Adipose tissue (tissue), 3 donors: ENCODE data around the gene NIPAL3. TPM values are rescaled to one million over a fixed set of nuclear protein-coding genes. Genes with fewer than 3 reads are reported as not detected.
"Not testable (repeated sequence)": the region's sequence is repeated elsewhere in the genome, so short reads cannot be mapped to it uniquely, and the experiment has no call there.

Experiments used
- H3K27ac ChIP-seq: one replicate; pipeline ENCODE4 v1.5.1; 2013; ENCODE audit warnings: low read depth, low read length
- WGBS, 3 donors: extraction: QIAGEN DNeasy Blood & Tissue Kit; methylation state at CpG; one replicate each; pipeline ENCODE4 v1.1.7; 2013; 5-methylcytosine and 5-hydroxymethylcytosine counted together
- polyA plus RNA-seq, 3 donors: library from polyadenylated mRNA; stranded (reverse); fragments of 200-250 nt; gene quantifications; one replicate each; pipeline ENCODE4 v1.2.3, GENCODE V29; 2013
- donor health status: healthy with polysubstance abuse.
- donor health status: Bipolar disorder and iron deficiency.
- donor health status: healthy.

NIPAL3 gene
- polyA plus RNA-seq, 3 donors = 5.4 to 10.4 (median 7.6) TPM

GRCh38 chr1:24475700-24476099 lies 60.1 kb downstream of the NIPAL3 start:
- 57 to 81% (median 77%) methylated on average over 4 of the region's 4 CpGs for WGBS, 3 donors
- no peak overlapping the region for H3K27ac ChIP-seq

- 33 to 82% (median 79%) methylated on average over 2 of the region's 2 CpGs for WGBS, 3 donors
Observed at GRCh38 chr1:24476571-24476970, 61.0 kb downstream of the NIPAL3 start.

GRCh38 chr1:24477309-24477708 lies 61.7 kb downstream of the NIPAL3 start:
- WGBS, 3 donors = 81 to 89% (median 81%) methylated on average over 4 of the region's 4 CpGs
- H3K27ac ChIP-seq = no peak overlapping the region

More at GRCh38 chr1:24476571-24476970, 61.0 kb downstream of the NIPAL3 start:
- H3K27ac ChIP-seq = no peak overlapping the region

GRCh38 chr1:24481101-24481500 lies 65.5 kb downstream of the NIPAL3 start:
- 40 to 59% (median 44%) methylated on average over 2 of the region's 2 CpGs for WGBS, 3 donors
- H3K27ac ChIP-seq = no peak overlapping the region

GRCh38 chr1:24481843-24482610 lies 66.4 kb downstream of the NIPAL3 start:
- H3K27ac ChIP-seq = no peak overlapping the region
- 89 to 90% (median 89%) methylated on average over 16 of the region's 16 CpGs for WGBS, 3 donors

DNA sequence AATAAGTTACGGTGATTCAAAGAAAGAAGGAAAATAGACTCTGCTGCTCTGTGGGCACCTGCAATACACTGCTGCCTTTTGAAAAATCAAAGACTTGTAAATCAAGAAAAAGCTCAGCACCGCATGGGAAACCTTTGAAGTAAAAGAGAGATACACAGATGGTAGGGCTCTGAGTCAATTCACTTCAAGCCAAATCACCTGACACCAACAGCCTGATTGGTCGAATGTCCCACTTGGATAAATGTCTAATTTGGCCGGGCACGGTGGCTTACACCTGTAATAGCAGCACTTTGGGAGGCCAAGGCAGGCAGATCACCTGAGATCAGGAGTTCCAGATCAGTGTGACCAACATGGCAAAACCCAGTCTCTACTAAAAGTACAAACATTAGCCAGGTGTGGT lies 67.8 kb downstream of the NIPAL3 start:
- WGBS, 3 donors = 45 to 93% (median 89%) methylated on average over 5 of the region's 5 CpGs
- H3K27ac ChIP-seq = no peak overlapping the region

DNA sequence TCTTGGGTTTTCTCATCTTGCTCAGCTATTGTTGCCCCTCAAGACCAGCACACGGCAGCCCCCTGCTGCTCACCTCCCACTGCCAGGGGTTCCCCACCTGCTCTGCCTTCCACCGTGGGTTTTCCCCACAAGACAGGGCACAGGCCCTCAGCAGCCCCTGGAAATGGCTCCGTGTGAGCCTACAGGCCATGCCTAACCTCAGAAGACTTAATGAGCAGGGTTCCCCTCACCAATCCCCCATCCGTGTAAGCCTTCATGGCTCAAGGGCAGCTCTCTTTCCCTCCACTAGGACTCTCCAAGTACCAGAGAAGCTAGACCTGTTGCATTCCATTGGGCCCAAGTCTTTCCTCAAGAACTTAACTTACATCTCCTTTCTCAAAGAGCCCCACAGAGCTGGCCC lies 68.6 kb downstream of the NIPAL3 start:
- H3K27ac ChIP-seq = no peak overlapping the region
- 67 to 86% (median 80%) methylated on average over 4 of the region's 4 CpGs for WGBS, 3 donors

- 79 to 88% (median 84%) methylated on average over 7 of the region's 7 CpGs for WGBS, 3 donors
- no peak overlapping the region for H3K27ac ChIP-seq
Observed at GRCh38 chr1:24486331-24487065, 70.9 kb downstream of the NIPAL3 start.

DNA sequence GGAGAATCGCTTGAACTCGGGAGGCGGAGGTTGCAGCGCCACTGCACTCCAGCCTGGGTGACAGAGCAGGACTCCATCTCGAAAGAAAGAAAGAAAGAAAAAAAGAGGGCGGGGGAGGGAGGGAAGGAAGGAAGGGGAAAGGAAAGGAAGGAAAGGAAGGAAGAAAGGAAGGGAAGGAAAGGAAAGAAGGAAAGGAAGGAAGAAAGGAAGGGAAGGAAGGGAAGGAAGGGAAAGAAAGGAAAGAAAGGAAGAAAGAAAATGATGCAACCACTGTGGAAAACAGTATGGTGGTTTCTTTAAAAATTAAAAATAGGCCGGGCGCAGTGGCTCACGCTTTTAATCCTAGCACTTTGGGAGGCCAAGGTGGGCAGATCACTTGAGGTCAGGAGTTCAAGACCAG lies 71.9 kb downstream of the NIPAL3 start:
- no peak overlapping the region for H3K27ac ChIP-seq
- 91 to 93% (median 91%) methylated on average over 9 of the region's 9 CpGs for WGBS, 3 donors

GRCh38 chr1:24488159-24488558 lies 72.6 kb downstream of the NIPAL3 start:
- 92 to 93% (median 93%) methylated on average over 7 of the region's 7 CpGs for WGBS, 3 donors
- not testable (repeated sequence) for H3K27ac ChIP-seq

DNA sequence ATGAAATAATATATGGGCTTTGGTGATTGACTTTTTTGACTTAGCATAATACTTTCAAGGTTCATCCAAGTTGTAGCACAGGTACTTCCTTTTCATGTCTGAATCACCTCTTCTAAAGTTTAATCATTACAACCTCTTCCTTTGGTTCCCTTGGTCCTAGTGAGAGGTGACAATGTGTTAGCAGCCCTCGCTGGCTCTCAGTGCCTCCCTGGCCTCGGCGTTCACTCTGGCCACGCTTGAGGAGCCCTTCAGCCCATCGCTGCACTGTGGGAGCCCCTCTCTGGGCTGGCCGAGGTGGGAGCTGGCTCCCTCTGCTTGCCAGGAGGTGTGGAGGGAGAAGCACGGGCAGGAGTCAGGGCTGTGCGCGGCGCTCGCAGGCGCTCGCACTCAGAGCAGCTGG lies 74.1 kb downstream of the NIPAL3 start:
- H3K27ac ChIP-seq = no peak overlapping the region
- 94 to 97% (median 96%) methylated on average over 13 of the region's 13 CpGs for WGBS, 3 donors

DNA sequence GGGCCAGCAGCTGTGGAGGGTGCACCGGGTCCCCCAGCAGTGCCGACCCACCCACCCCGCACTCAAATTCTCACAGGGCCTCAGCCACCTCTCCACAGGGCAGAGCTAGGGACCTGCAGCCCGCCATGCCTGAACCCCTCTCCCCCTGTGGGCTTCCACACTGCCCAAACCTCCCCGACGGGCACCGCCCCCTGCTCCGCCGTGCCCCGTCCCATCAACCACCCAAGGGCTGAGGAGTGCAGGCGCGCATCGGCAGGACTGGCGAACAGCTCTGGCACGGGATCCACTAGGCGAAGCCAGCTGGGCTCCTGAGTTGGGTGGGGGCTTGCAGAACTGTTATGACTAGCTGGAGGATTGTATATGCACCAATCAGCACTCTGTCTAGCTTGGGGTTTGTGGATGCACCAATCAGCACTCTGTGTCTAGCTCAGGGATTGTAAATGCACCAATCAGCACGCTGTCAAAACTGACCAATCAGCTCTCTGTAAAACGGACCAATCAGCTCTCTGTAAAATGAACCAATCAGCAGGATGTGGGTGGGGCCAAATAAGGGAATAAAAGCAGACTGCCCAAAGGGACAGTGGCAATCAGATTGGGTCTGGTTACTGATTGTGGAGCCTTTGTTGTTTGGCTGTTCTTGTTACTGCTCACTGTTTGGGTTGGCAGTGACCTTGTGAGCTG lies 74.6 kb downstream of the NIPAL3 start:
- no peak overlapping the region for H3K27ac ChIP-seq
- WGBS, 3 donors = 97 to 99% (median 97%) methylated on average over 18 of the region's 18 CpGs

GRCh38 chr1:24491577-24492360 lies 76.2 kb downstream of the NIPAL3 start:
- WGBS, 3 donors = 55 to 56% (median 55%) methylated on average over 15 of the region's 15 CpGs
- no peak overlapping the region for H3K27ac ChIP-seq

GRCh38 chr1:24492935-24493334 lies 77.3 kb downstream of the NIPAL3 start:
- H3K27ac ChIP-seq = not testable (repeated sequence)
- WGBS, 3 donors = 91 to 93% (median 92%) methylated on average over 9 of the region's 9 CpGs

DNA sequence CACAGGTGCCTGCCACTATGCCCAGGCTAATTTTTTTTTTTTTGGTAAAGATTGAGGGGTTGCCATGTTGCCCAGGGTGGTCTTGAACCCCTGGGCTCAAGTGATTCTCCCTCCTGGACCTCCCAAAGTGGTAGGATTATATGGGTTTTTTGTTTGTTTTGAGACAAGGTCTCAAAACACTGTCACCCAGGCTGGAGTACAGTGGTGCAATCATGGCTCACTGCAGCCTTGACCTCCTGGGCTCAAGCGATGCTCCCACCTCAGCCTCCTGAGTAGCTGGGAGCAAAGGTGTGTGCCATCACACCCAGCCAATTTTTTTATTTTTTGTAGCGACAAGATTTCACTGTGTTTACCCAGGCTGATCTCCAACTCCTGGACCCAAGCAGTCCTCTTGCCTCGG lies 78.2 kb downstream of the NIPAL3 start:
- WGBS, 3 donors = 82 to 96% (median 91%) methylated on average over 3 of the region's 3 CpGs
- no peak overlapping the region for H3K27ac ChIP-seq

DNA sequence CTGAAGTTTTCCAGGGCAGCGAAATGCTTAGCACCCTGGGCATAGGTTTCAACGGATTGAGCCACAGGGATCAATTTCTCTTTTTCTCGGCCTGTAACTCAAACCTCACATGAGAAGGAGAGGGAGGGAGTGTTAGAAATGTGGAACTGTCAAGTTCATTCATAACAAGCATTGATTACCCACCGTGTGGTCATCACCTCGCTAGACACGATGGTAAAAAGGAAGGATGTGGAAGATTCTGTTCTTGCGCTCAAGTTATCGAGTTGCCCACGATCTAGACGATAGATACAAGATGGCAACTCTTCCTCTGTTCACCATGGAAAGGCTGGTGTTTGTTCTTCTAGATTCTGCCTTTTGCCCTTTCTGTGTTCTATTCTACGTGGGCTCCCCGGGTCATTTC lies 83.0 kb downstream of the NIPAL3 start:
- no peak overlapping the region for H3K27ac ChIP-seq
- WGBS, 3 donors = 71 to 89% (median 87%) methylated on average over 12 of the region's 12 CpGs

DNA sequence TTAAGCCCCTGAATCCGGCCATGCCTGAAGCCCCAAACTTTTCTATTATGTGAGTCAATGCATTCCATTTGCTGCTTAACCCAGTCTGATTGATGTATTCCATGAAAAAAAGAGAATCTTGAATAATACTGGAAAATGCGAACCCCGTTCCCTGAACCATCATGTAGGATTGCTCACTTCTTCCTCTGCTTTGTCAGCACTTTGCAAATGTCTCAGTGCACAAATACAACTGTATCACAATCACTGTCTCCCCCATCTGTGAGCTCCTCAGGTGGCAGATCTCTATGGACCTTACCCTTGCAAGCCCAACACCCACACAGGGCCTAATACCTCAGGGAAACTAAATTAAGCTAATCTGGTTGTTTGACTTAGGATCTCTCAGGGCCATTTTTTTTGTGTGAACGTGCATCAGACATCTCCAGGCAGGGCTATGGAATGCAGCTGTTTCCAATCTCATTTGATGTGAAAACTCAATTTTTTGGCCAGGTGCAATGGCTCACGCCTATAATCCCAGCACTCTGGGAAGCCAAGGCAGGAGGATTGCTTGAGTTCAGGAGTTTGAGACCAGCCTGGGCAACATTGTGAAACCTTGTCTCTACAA lies 84.9 kb downstream of the NIPAL3 start:
- 72 to 84% (median 78%) methylated on average over 5 of the region's 5 CpGs for WGBS, 3 donors
- H3K27ac ChIP-seq = no peak overlapping the region

DNA sequence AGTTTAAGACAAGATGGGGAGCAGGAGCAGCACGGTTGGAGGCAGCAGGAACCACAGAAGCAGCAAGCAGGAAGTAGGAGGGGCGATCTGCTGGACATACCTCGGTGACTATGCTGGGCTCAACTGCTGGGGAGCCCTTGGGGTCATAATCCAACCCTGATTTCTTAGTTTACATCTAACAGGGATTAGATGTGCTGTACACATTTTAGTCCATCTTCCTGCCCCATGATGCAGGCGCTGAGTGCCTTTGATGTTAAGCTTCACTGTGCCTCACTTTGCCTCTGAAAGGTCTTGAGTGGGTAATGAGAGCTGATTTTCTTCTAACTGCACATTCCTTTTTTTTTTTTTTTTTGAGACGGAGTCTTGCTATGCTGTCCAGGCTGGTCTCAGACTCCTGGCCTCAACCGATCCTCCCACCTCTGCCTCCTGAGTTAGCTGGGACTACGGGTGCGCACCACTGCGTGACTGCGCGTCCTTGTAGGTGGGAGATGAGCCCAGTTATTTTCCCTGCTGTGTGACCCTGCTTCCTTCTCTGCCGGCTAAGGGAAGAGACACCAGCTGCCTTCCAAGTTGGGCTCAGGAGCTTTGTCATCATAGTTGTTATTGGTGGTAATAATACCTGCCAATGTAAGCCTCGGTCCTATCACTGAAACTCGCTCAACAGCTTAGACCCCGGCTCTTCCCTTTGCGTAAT lies 85.9 kb downstream of the NIPAL3 start:
- WGBS, 3 donors = 47 to 48% (median 47%) methylated on average over 15 to 16 of the region's 16 CpGs
- no peak overlapping the region for H3K27ac ChIP-seq
